GM12865 (cell line): Measurements from ENCODE around the gene VPS11.

Source experiments
- DNase-seq: peaks from one replicate; pipeline ENCODE4 v3.0.0; 2010; ENCODE audit warnings: low read depth
- H3K4me3 ChIP-seq: 2 replicates; pipeline ENCODE4 v1.5.1; 2011; ENCODE audit warnings: mild to moderate bottlenecking, low read depth, low read length, control low read depth
- TF ChIP-seq, protein P1 (sequence below): IDR thresholded peaks from 2 replicates; pipeline ENCODE4 v1.5.1; 2011; ENCODE audit warnings: low read length, control low read depth, low read depth, inconsistent platforms; ENCODE audit not compliant: insufficient read depth; ENCODE audit errors: missing control alignments

The VPS11 gene

DNA sequence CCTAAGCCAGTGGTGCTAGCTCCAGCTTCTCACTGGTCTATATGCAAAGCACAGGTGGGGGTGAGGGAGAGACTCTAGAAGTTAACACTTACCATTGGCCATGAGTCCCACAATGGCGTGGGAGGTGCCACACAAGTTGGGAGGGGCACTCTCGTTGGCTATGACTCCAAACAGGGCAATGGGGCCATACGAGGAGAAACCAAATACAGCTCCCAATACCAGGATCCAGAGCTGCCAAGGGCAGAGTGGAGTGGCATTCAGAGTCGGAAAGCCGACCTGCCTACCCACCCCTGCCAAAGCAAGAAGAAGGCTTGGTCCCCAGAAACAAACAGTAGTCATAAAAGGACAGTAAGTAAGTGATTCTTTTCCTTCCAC lies 42.5 kb upstream of the VPS11 start:
- H3K4me3 ChIP-seq, result no peak overlapping the region
- no peak for DNase-seq
- TF ChIP-seq, protein P1, sequence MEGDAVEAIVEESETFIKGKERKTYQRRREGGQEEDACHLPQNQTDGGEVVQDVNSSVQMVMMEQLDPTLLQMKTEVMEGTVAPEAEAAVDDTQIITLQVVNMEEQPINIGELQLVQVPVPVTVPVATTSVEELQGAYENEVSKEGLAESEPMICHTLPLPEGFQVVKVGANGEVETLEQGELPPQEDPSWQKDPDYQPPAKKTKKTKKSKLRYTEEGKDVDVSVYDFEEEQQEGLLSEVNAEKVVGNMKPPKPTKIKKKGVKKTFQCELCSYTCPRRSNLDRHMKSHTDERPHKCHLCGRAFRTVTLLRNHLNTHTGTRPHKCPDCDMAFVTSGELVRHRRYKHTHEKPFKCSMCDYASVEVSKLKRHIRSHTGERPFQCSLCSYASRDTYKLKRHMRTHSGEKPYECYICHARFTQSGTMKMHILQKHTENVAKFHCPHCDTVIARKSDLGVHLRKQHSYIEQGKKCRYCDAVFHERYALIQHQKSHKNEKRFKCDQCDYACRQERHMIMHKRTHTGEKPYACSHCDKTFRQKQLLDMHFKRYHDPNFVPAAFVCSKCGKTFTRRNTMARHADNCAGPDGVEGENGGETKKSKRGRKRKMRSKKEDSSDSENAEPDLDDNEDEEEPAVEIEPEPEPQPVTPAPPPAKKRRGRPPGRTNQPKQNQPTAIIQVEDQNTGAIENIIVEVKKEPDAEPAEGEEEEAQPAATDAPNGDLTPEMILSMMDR, result no peak

DNA sequence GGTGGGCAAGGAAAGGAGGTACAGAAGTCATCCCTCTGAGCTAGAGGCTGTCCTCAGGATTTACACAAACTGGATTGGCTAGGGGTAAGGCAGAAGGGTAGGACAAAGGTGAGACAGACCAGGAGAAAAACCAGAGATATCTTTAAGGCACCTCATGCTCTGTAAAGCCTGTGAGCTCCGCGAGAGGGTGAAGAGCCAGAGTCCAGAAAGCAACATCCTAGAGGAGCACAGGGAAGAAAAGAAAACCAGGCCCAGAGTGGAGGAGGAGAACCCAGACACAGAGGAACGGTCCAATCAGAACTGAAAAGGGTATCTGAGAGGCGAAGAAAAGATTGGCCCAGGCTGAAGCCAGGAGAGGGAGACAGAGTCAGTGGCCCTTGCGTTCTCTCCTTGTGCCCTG lies 42.1 kb upstream of the VPS11 start:
- no peak overlapping the region for H3K4me3 ChIP-seq
- DNase-seq, result no peak
- TF ChIP-seq, protein P1, result no peak

DNA sequence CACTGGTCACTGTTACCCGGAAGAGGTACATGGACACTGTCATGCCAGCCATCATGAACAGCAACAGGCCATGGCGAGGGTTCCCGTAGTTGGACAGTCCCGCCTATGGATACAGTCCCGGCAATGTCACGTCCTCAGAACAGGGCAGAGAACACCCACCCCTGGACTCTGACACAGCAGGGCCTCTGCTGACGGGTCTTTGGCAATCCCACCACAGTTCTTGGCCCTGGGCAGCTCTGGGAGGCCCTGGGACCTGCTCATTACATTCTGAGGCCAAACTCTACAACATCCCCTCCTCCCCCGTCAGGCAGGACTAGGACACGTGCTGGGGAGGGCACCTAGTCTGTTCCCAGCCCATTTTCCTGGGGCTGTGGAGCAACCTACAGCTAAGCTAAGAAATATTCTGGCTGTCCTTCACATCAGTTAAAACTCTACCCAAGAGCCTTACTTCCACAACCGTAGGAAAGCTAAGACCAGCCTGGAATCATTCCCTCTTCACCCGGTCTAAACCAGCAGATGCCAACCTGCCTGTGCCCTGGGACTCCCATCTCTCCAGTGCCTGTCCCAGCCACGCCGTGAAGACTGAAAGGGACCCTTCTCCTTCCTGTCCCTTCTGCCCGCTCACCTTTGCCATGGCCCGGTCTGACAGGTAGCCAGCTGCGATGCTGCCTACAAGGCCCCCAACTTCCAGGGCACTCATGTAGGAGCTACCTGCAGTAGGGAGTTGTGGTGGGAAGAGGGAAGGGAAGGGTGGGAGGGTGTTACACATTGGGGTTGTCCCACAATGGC lies 41.4 kb upstream of the VPS11 start:
- no peak overlapping the region for H3K4me3 ChIP-seq
- DNase-seq, result no peak
- TF ChIP-seq, protein P1, result no peak

DNA sequence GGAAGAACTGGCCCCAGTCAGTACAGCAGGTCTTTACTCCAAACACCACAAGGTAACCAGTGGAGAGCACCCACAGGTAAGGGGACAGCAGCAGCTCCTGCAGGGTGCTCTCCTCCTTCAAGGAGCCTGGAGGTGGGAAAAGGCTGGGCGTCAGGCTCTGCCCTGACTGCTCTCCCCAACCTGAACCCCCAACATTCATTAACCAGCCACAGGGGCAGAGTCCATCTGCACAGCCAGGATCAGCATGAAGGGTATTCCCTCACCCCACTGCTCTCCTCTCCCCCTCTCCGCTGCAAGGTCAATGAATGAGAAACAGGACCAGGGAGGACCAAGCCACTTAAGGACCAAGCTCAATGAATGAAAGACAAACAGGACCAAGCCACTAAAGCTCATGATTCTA lies 40.6 kb upstream of the VPS11 start:
- H3K4me3 ChIP-seq, result no peak overlapping the region
- DNase-seq, result no peak
- TF ChIP-seq, protein P1, result no peak

DNA sequence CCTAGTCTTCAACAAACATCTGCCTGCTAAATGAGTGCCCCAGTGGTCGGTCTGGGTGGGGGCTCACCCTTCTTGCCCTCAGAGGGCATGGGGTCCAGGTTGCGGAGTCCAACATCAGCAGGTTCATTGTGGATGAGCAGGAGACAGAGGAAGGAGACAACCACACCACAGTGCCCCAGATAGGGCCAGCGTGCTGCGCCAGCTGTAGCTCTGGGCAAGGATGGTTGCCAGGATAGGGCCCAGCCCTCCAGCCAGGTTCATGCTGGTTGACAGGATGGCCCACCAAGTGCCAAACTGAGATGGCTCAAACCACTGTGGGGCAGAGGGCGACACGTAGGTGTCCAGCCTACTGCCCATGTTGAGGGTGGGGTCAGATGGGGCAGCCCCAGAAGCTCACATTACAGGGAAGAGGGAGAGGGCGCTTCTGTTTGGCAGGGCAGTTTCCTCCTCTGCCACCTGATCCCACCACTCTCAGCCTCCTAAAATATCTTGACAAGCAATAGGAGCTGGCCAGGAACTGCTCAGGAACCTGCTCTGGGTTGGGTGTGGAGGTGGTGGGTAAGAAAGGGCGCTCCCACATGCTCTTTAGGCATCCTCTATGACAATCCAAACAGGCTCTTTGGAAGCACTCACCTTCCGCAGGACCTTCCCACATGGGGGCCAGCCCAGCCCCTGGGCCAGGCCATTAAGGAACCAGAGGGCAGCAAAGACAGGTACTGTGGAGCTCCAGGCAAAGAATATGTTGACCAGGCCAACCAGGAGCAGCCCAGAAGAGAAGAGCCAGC lies 39.9 kb upstream of the VPS11 start:
- TF ChIP-seq, protein P1, result no peak
- no peak overlapping the region for H3K4me3 ChIP-seq
- no peak for DNase-seq

DNA sequence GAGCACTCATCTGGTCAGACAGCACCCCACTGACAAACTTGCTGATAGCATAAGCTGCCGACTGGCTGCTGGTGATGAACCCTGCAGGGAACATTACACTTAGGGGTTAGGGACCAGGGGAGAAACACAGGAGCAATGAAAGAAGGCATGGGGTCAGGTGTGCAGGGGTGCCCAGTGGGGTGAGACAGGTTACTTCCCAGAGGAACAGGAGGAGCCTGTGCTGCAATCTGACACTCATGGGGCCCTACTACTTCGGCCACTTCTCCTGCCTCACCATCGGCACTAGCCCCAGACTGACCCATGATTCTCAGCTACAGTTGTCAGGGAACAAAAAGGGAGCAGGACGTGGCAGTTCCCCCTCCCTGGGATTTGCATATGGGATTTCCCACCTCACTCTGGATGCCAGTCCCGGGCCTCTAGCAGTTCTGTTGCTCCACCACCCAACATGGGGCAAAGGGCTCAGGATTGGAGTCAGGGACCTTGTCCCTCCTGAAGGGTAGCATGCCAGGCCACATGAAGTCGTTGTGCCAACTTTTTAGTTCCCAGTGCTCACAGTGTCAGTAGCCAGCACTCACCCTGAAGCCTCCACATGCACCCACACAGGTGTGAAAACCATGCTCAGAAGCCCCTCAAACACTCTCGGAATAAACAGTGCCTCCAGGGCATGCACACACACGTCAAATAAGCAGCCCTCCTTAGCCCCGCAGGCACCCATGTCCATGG lies 39.1 kb upstream of the VPS11 start:
- TF ChIP-seq, protein P1, result no peak
- H3K4me3 ChIP-seq, result no peak overlapping the region
- no peak for DNase-seq

DNA sequence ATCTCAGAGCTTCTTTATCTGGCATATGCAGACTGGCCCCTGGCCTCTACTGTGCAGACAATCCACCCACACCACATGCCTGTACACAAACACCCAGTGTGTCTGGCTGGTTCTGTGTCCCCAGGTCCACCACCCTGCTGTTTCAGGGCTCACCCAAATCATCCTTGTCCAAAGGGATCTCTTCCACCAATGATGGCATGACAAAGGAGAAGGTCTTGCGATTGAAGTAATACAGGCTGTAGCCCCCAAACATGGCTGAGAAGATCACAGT lies 38.6 kb upstream of the VPS11 start:
- no peak for DNase-seq
- H3K4me3 ChIP-seq, result no peak overlapping the region
- TF ChIP-seq, protein P1, result no peak
